ENCODE measurements around the gene ARPP21. TPM values are rescaled to one million over a fixed set of nuclear protein-coding genes. Genes with fewer than 3 reads are reported as not detected.
"Not testable (repeated sequence)": the region's sequence is repeated elsewhere in the genome, so short reads cannot be mapped to it uniquely, and the experiment has no call there.

The ARPP21 gene
- polyA plus RNA-seq, 3 donors: 0.98 to 1.8 (median 1.4) TPM

GRCh38 chr3:35776346-35776745 lies 137.0 kb downstream of the ARPP21 start:
- no peak for DNase-seq (ENCODE audit: low read depth in 3 of 3, low spot score in 2 of 3)

- no peak for DNase-seq (ENCODE audit: low read depth in 3 of 3, low spot score in 2 of 3)
Measured at GRCh38 chr3:35777065-35777464, 137.7 kb downstream of the ARPP21 start.

- DNase-seq (ENCODE audit: low read depth in 3 of 3, low spot score in 2 of 3): no peak
Measured at GRCh38 chr3:35777563-35778554, 138.5 kb downstream of the ARPP21 start.

- no peak for DNase-seq (ENCODE audit: low read depth in 3 of 3, low spot score in 2 of 3)
Measured at GRCh38 chr3:35779611-35780010, 140.3 kb downstream of the ARPP21 start.

GRCh38 chr3:35780800-35781199 lies 141.5 kb downstream of the ARPP21 start:
- no peak for DNase-seq (ENCODE audit: low read depth in 3 of 3, low spot score in 2 of 3)

- DNase-seq (ENCODE audit: low read depth in 3 of 3, low spot score in 2 of 3): no peak
Measured at GRCh38 chr3:35781558-35781957, 142.2 kb downstream of the ARPP21 start.

- DNase-seq (ENCODE audit: low read depth in 3 of 3, low spot score in 2 of 3): no peak
Measured at GRCh38 chr3:35782355-35782754, 143.0 kb downstream of the ARPP21 start.

- DNase-seq (ENCODE audit: low read depth in 3 of 3, low spot score in 2 of 3): no peak
Measured at GRCh38 chr3:35784169-35784568, 144.8 kb downstream of the ARPP21 start.

- DNase-seq (ENCODE audit: low read depth in 3 of 3, low spot score in 2 of 3): no peak
Measured at GRCh38 chr3:35785234-35785888, 146.0 kb downstream of the ARPP21 start.

GRCh38 chr3:35787936-35788335 lies 148.6 kb downstream of the ARPP21 start:
- no peak for DNase-seq (ENCODE audit: low read depth in 3 of 3, low spot score in 2 of 3)

- no peak for DNase-seq (ENCODE audit: low read depth in 3 of 3, low spot score in 2 of 3)
Measured at GRCh38 chr3:35789042-35789831, 149.9 kb downstream of the ARPP21 start.

- DNase-seq (ENCODE audit: low read depth in 3 of 3, low spot score in 2 of 3): no peak
Measured at GRCh38 chr3:35790764-35791163, 151.4 kb downstream of the ARPP21 start.

GRCh38 chr3:35793667-35794066 lies 154.3 kb downstream of the ARPP21 start:
- no peak for DNase-seq (ENCODE audit: low read depth in 3 of 3, low spot score in 2 of 3)

- DNase-seq (ENCODE audit: low read depth in 3 of 3, low spot score in 2 of 3): no peak
Measured at GRCh38 chr3:35800960-35801459, 161.7 kb downstream of the ARPP21 start.

- DNase-seq (ENCODE audit: low read depth in 3 of 3, low spot score in 2 of 3): no peak
Measured at GRCh38 chr3:35814531-35814930, 175.2 kb downstream of the ARPP21 start.

GRCh38 chr3:35815796-35816195 lies 176.5 kb downstream of the ARPP21 start:
- DNase-seq (ENCODE audit: low read depth in 3 of 3, low spot score in 2 of 3): not testable (repeated sequence)

- no peak for DNase-seq (ENCODE audit: low read depth in 3 of 3, low spot score in 2 of 3)
Measured at GRCh38 chr3:35817216-35817615, 177.9 kb downstream of the ARPP21 start.

GRCh38 chr3:35832140-35832571 lies 192.8 kb downstream of the ARPP21 start:
- DNase-seq (ENCODE audit: low read depth in 3 of 3, low spot score in 2 of 3): no peak

Measured in right renal cortex interstitium (tissue), 3 donors.